ENCODE measurements around the gene ZNF780B. TPM values are rescaled to one million over a fixed set of nuclear protein-coding genes. Genes with fewer than 3 reads are reported as not detected.
A peak's percentile ranks its signal among the peaks of the same experiment; 100 is the strongest.

ZNF780B gene
- total and polyA plus RNA-seq, 4 donors = 1.5 to 28.9 (median 11.4) TPM

GRCh38 chr19:40023969-40024368 lies 32.1 kb downstream of the ZNF780B start:
- Histone ChIP-seq H3K36me3 (ENCODE audit: control insufficient read depth in 1 of 2, insufficient read depth in 2 of 2, low read length in 1 of 2) (no peaks in the 10 kb centered on the region), H3K4me1 (ENCODE audit: control insufficient read depth in 1 of 2, insufficient read depth in 2 of 2, low read length in 2 of 2) (no peaks in the 10 kb centered on the region), H3K27ac (ENCODE audit: low read depth in 1 of 2, low read length in 2 of 2) (no peak overlapping the region), H3K9me3 (ENCODE audit: control insufficient read depth, low read length) (peaks cover 18% of the 10 kb centered on the region), H3K27me3 (ENCODE audit: control insufficient read depth in 1 of 2, insufficient read depth in 2 of 2, low read length in 1 of 2) (no peaks in the 10 kb centered on the region), H3K4me3 (ENCODE audit: low read length in 2 of 2) (no peak overlapping the region)
- 85 to 86% methylated on average over 3 of the region's 3 CpGs for WGBS, 2 donors
- intact Hi-C loops (cut with DNase I) = no loop called here
- ATAC-seq (ENCODE audit: low FRiP score) = no peak
- DNase-seq = no peak

- no peaks in the 10 kb centered on the region for H3K4me1 ChIP-seq (ENCODE audit: control insufficient read depth in 1 of 2, insufficient read depth in 2 of 2, low read length in 2 of 2)
- H3K27me3 ChIP-seq (ENCODE audit: control insufficient read depth in 1 of 2, insufficient read depth in 2 of 2, low read length in 1 of 2) = no peaks in the 10 kb centered on the region
- peaks cover 17% of the 10 kb centered on the region for H3K9me3 ChIP-seq (ENCODE audit: control insufficient read depth, low read length)
- WGBS, 2 donors = 94 to 95% methylated on average over 4 of the region's 4 CpGs
- ATAC-seq (ENCODE audit: low FRiP score) (no peak), DNase-seq (no peak)
- peaks cover 9% of the 10 kb centered on the region in 2 donors for H3K36me3 ChIP-seq (ENCODE audit: control insufficient read depth in 1 of 2, insufficient read depth in 2 of 2, low read length in 1 of 2)
- intact Hi-C loops (cut with DNase I) = no loop called here
- no peak overlapping the region for H3K27ac ChIP-seq (ENCODE audit: low read depth in 1 of 2, low read length in 2 of 2)
- H3K4me3 ChIP-seq (ENCODE audit: low read length in 2 of 2) = no peak overlapping the region
Measured at GRCh38 chr19:40013991-40014390, 42.0 kb downstream of the ZNF780B start.

- Histone ChIP-seq H3K9me3 (ENCODE audit: control insufficient read depth, low read length) (peaks cover 3% of the 10 kb centered on the region), H3K27ac (ENCODE audit: low read depth in 1 of 2, low read length in 2 of 2) (no peak overlapping the region), H3K27me3 (ENCODE audit: control insufficient read depth in 1 of 2, insufficient read depth in 2 of 2, low read length in 1 of 2) (no peaks in the 10 kb centered on the region), H3K4me1 (ENCODE audit: control insufficient read depth in 1 of 2, insufficient read depth in 2 of 2, low read length in 2 of 2) (peaks cover 0 to 2% of the 10 kb centered on the region in 2 donors), H3K4me3 (ENCODE audit: low read length in 2 of 2) (no peak overlapping the region), H3K36me3 (ENCODE audit: control insufficient read depth in 1 of 2, insufficient read depth in 2 of 2, low read length in 1 of 2) (peaks cover 14 to 18% of the 10 kb centered on the region in 2 donors)
- DNase-seq (no peak), ATAC-seq (ENCODE audit: low FRiP score) (no peak)
- intact Hi-C loops (cut with DNase I) = no loop called here
Measured at GRCh38 chr19:40009674-40010073, 46.4 kb downstream of the ZNF780B start.

- H3K36me3 ChIP-seq (ENCODE audit: control insufficient read depth in 1 of 2, insufficient read depth in 2 of 2, low read length in 1 of 2) = peaks cover 5 to 8% of the 10 kb centered on the region in 2 donors
- DNase-seq (no peak), ATAC-seq (ENCODE audit: low FRiP score) (no peak)
- WGBS, 2 donors = 68 to 81% methylated on average over 1 of the region's 1 CpG
- no peaks in the 10 kb centered on the region for H3K27me3 ChIP-seq (ENCODE audit: control insufficient read depth in 1 of 2, insufficient read depth in 2 of 2, low read length in 1 of 2)
- no peaks in the 10 kb centered on the region for H3K9me3 ChIP-seq (ENCODE audit: control insufficient read depth, low read length)
- H3K4me3 ChIP-seq (ENCODE audit: low read length in 2 of 2) = no peak overlapping the region
- peaks cover 0 to 2% of the 10 kb centered on the region in 2 donors for H3K4me1 ChIP-seq (ENCODE audit: control insufficient read depth in 1 of 2, insufficient read depth in 2 of 2, low read length in 2 of 2)
- H3K27ac ChIP-seq (ENCODE audit: low read depth in 1 of 2, low read length in 2 of 2) = no peak overlapping the region
- intact Hi-C loops (cut with DNase I) = no loop called here
Measured at GRCh38 chr19:40006273-40006691, 49.7 kb downstream of the ZNF780B start.

GRCh38 chr19:40005691-40006272 lies 50.2 kb downstream of the ZNF780B start:
- DNase-seq = no peak
- no peak overlapping the region for H3K4me3 ChIP-seq (ENCODE audit: low read length in 2 of 2)
- 87 to 88% methylated on average over 4 of the region's 4 CpGs for WGBS, 2 donors
- peaks cover 0 to 2% of the 10 kb centered on the region in 2 donors for H3K4me1 ChIP-seq (ENCODE audit: control insufficient read depth in 1 of 2, insufficient read depth in 2 of 2, low read length in 2 of 2)
- no peak for ATAC-seq (ENCODE audit: low FRiP score)
- no peaks in the 10 kb centered on the region for H3K27me3 ChIP-seq (ENCODE audit: control insufficient read depth in 1 of 2, insufficient read depth in 2 of 2, low read length in 1 of 2)
- H3K36me3 ChIP-seq (ENCODE audit: control insufficient read depth in 1 of 2, insufficient read depth in 2 of 2, low read length in 1 of 2) = peaks cover 5 to 8% of the 10 kb centered on the region in 2 donors
- H3K9me3 ChIP-seq (ENCODE audit: control insufficient read depth, low read length) = no peaks in the 10 kb centered on the region
- intact Hi-C loops (cut with DNase I) = no loop called here
- H3K27ac ChIP-seq (ENCODE audit: low read depth in 1 of 2, low read length in 2 of 2) = no peak overlapping the region

GRCh38 chr19:39998501-39998900 lies 57.5 kb downstream of the ZNF780B start:
- WGBS, 2 donors = 67 to 72% methylated on average over 4 of the region's 4 CpGs
- Histone ChIP-seq H3K9me3 (ENCODE audit: control insufficient read depth, low read length) (no peaks in the 10 kb centered on the region), H3K27ac (ENCODE audit: low read depth in 1 of 2, low read length in 2 of 2) (no peak overlapping the region), H3K36me3 (ENCODE audit: control insufficient read depth in 1 of 2, insufficient read depth in 2 of 2, low read length in 1 of 2) (no peaks in the 10 kb centered on the region), H3K27me3 (ENCODE audit: control insufficient read depth in 1 of 2, insufficient read depth in 2 of 2, low read length in 1 of 2) (no peaks in the 10 kb centered on the region), H3K4me1 (ENCODE audit: control insufficient read depth in 1 of 2, insufficient read depth in 2 of 2, low read length in 2 of 2) (peaks cover 0 to 2% of the 10 kb centered on the region in 2 donors), H3K4me3 (ENCODE audit: low read length in 2 of 2) (no peak overlapping the region)
- ATAC-seq (ENCODE audit: low FRiP score) = no peak
- intact Hi-C loops (cut with DNase I) = no loop called here
- no peak for DNase-seq

GRCh38 chr19:39997638-39998216 lies 58.3 kb downstream of the ZNF780B start:
- WGBS, 2 donors = 74% methylated on average over 5 of the region's 5 CpGs
- peak; percentile 9 for ATAC-seq (ENCODE audit: low FRiP score)
- Histone ChIP-seq H3K4me1 (ENCODE audit: control insufficient read depth in 1 of 2, insufficient read depth in 2 of 2, low read length in 2 of 2) (peaks cover 0 to 2% of the 10 kb centered on the region in 2 donors), H3K4me3 (ENCODE audit: low read length in 2 of 2) (peak overlapping the region; percentile 39 to 63), H3K9me3 (ENCODE audit: control insufficient read depth, low read length) (no peaks in the 10 kb centered on the region), H3K36me3 (ENCODE audit: control insufficient read depth in 1 of 2, insufficient read depth in 2 of 2, low read length in 1 of 2) (no peaks in the 10 kb centered on the region), H3K27me3 (ENCODE audit: control insufficient read depth in 1 of 2, insufficient read depth in 2 of 2, low read length in 1 of 2) (no peaks in the 10 kb centered on the region), H3K27ac (ENCODE audit: low read depth in 1 of 2, low read length in 2 of 2) (peak overlapping the region; percentile 26 to 45)
- no peak for DNase-seq
- intact Hi-C loops (cut with DNase I) = no loop called here

GRCh38 chr19:39996811-39997637 lies 59.0 kb downstream of the ZNF780B start, which contains the start of gene ZNF546:
TSS of gene ZNF546 (plus strand) at chr19:39997060. CDS start at chr19:39998327, 1,267 bp downstream.
- ATAC-seq (ENCODE audit: low FRiP score) (peak; percentile 98), DNase-seq (peak; percentile 96 to 97)
- WGBS, 2 donors = 4% methylated on average over 51 to 53 of the region's 53 CpGs
- peak within 1 kb of the TSS; percentile 39 to 63 for H3K4me3 ChIP-seq (ENCODE audit: low read length in 2 of 2)
- H3K27me3 ChIP-seq (ENCODE audit: control insufficient read depth in 1 of 2, insufficient read depth in 2 of 2, low read length in 1 of 2) = no peaks in the 10 kb centered on the region
- intact Hi-C loops (cut with DNase I) = no loop called here
- H3K9me3 ChIP-seq (ENCODE audit: control insufficient read depth, low read length) = no peaks in the 10 kb centered on the region
- H3K4me1 ChIP-seq (ENCODE audit: control insufficient read depth in 1 of 2, insufficient read depth in 2 of 2, low read length in 2 of 2) = peaks cover 0 to 2% of the 10 kb centered on the region in 2 donors
- H3K27ac ChIP-seq (ENCODE audit: low read depth in 1 of 2, low read length in 2 of 2) = peak within 1 kb of the TSS; percentile 45 to 87
- no peaks in the 10 kb centered on the region for H3K36me3 ChIP-seq (ENCODE audit: control insufficient read depth in 1 of 2, insufficient read depth in 2 of 2, low read length in 1 of 2)
